ENCODE measurements around the gene RASGRP3. TPM values are rescaled to one million over a fixed set of nuclear protein-coding genes. Genes with fewer than 3 reads are reported as not detected.

RASGRP3 gene
- total and polyA plus RNA-seq, 2 of the 13 experiments (the other 11 are each of a cell fraction or from before 2014, with no cell fraction given), result 0.01 TPM; not detected in 1

DNA sequence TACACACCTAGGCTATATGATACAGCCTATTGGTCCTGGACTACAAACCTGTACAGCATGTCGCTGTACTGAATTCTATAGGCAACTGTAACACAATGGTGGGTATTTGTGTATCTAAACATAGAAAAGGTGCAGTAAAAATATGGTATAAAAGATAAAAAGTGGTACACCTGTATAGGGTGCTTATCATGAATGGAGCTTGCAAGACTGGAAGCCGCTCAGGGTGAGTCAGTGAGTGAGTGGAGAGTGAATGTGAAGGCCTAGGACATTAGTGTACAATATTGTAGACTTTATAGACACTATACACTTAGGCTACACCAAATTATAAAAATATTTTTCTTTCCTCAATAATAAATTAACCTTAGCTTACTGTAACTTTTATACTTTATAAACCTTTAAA lies 41.8 kb downstream of the RASGRP3 start:
- Histone ChIP-seq H3K36me3 (replicated peaks in 1 of 2; ENCODE audit: control insufficient read depth in 1 of 2, insufficient read depth in 2 of 2, low read length in 2 of 2) (no peaks in the 10 kb centered on the region), H3K4me1 (ENCODE audit: insufficient read depth, low read length) (no peaks in the 10 kb centered on the region), H3K79me2 (ENCODE audit: insufficient read depth, low read length) (no peaks in the 10 kb centered on the region), H3K27me3 (ENCODE audit: control insufficient read depth in 1 of 2, insufficient read depth in 2 of 2, low read length in 2 of 2) (no peaks in the 10 kb centered on the region; a peak in 1 of 5 replicates), H3K4me2 (ENCODE audit: low read depth, low read length) (no peak overlapping the region), H3K9me3 (ENCODE audit: low read length) (no peaks in the 10 kb centered on the region), H2AFZ (ENCODE audit: low read length) (no peak overlapping the region), H4K20me1 (ENCODE audit: insufficient read depth, low read length) (no peaks in the 10 kb centered on the region), H3K9ac (ENCODE audit: insufficient read depth, low read depth, low read length) (no peak overlapping the region), H3K27ac (ENCODE audit: extremely low read length, insufficient read depth, low read length) (no peak overlapping the region), H3K4me3 (replicated peaks in 1 of 3; ENCODE audit: insufficient read depth in 1 of 3, low read depth in 2 of 3, low read length in 3 of 3) (no peak overlapping the region)
- ChIA-PET CTCF (ENCODE audit: low intra/inter-chr PET ratio, low total read pairs) (no interaction called here), POLR2A (no interaction called here)
- TF ChIP-seq ZBTB38 (CRISPR knock-in tag; IDR thresholded peaks at IDR 0.05), result no peak
- TF ChIP-seq ZNF570 (CRISPR knock-in tag; IDR thresholded peaks at IDR 0.05; ENCODE audit: borderline replicate concordance), result no peak
- TF ChIP-seq, protein P1, sequence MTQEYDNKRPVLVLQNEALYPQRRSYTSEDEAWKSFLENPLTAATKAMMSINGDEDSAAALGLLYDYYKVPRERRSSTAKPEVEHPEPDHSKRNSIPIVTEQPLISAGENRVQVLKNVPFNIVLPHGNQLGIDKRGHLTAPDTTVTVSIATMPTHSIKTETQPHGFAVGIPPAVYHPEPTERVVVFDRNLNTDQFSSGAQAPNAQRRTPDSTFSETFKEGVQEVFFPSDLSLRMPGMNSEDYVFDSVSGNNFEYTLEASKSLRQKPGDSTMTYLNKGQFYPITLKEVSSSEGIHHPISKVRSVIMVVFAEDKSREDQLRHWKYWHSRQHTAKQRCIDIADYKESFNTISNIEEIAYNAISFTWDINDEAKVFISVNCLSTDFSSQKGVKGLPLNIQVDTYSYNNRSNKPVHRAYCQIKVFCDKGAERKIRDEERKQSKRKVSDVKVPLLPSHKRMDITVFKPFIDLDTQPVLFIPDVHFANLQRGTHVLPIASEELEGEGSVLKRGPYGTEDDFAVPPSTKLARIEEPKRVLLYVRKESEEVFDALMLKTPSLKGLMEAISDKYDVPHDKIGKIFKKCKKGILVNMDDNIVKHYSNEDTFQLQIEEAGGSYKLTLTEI (CRISPR knock-in tag; conservative IDR thresholded peaks at IDR 0.05), result no peak
- no peak for TF ChIP-seq ZNF782 (CRISPR knock-in tag; IDR thresholded peaks at IDR 0.05; ENCODE audit: borderline replicate concordance)
- TF ChIP-seq ZNF350 (CRISPR knock-in tag; IDR thresholded peaks at IDR 0.05; ENCODE audit: borderline replicate concordance, low read depth), result no peak
- no peak for TF ChIP-seq ZKSCAN8 (CRISPR knock-in tag; IDR thresholded peaks at IDR 0.05; ENCODE audit: borderline replicate concordance)
- ATAC-seq (no peak), FAIRE-seq (no peak), DNase-seq (ENCODE audit: low spot score) (no peak)
- WGBS (ENCODE audit: low lambda C conversion rate), result 17% methylated on average over 2 of the region's 2 CpGs
- BruUV-seq (replicated peaks), result no TSS peak
- in situ Hi-C loops (cut with HindIII; ENCODE audit: extremely low pct_ligation_motif_present, low pct_unique_long_range_greater_than_20kb) (no loop called here), intact Hi-C loops (cut with micrococcal nuclease; ENCODE audit: unreplicated experiment) (no loop called here)

DNA sequence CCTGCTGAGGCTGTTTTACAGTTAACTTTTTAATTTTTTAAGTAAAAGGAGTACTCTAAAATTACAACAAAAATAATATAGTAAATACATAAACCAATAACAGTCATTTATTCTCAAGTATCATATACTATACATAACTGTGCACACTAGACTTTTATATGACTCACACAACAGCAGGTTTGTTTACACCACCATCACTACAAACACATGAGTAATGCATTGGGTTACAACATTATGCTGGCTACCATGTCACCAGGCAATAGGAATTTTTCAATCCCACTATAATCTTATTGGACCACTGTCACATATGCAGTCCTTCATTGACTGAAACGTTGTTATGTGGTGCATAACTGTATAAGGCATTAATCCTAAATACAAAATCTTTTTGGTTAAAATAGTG lies 42.5 kb downstream of the RASGRP3 start:
- Histone ChIP-seq H3K36me3 (replicated peaks in 1 of 2; ENCODE audit: control insufficient read depth in 1 of 2, insufficient read depth in 2 of 2, low read length in 2 of 2) (no peaks in the 10 kb centered on the region), H2AFZ (ENCODE audit: low read length) (no peak overlapping the region), H3K4me1 (ENCODE audit: insufficient read depth, low read length) (no peaks in the 10 kb centered on the region), H3K4me3 (replicated peaks in 1 of 3; ENCODE audit: insufficient read depth in 1 of 3, low read depth in 2 of 3, low read length in 3 of 3) (no peak overlapping the region), H4K20me1 (ENCODE audit: insufficient read depth, low read length) (no peaks in the 10 kb centered on the region), H3K9me3 (ENCODE audit: low read length) (no peaks in the 10 kb centered on the region), H3K9ac (ENCODE audit: insufficient read depth, low read depth, low read length) (no peak overlapping the region), H3K79me2 (ENCODE audit: insufficient read depth, low read length) (no peaks in the 10 kb centered on the region), H3K27ac (ENCODE audit: extremely low read length, insufficient read depth, low read length) (no peak overlapping the region), H3K4me2 (ENCODE audit: low read depth, low read length) (no peak overlapping the region), H3K27me3 (ENCODE audit: control insufficient read depth in 1 of 2, insufficient read depth in 2 of 2, low read length in 2 of 2) (no peaks in the 10 kb centered on the region; a peak in 1 of 5 replicates)
- intact Hi-C loops (cut with micrococcal nuclease; ENCODE audit: unreplicated experiment) (no loop called here), in situ Hi-C loops (cut with HindIII; ENCODE audit: extremely low pct_ligation_motif_present, low pct_unique_long_range_greater_than_20kb) (no loop called here)
- FAIRE-seq, result no peak
- ChIA-PET CTCF (ENCODE audit: low intra/inter-chr PET ratio, low total read pairs) (no interaction called here), POLR2A (no interaction called here)
- ATAC-seq, result no peak
- no TSS peak for BruUV-seq (replicated peaks)
- no peak for DNase-seq (ENCODE audit: low spot score)
- WGBS (ENCODE audit: low lambda C conversion rate), result 13% methylated on average over 1 of the region's 1 CpG
- TF ChIP-seq TEAD2 (CRISPR knock-in tag; IDR thresholded peaks at IDR 0.05) (no peak), SOX6 (IDR thresholded peaks at IDR 0.05) (no peak), SOX6 (CRISPR knock-in tag; IDR thresholded peaks at IDR 0.05) (no peak), ZNF629 (CRISPR knock-in tag; conservative IDR thresholded peaks at IDR 0.05) (no peak), ZNF510 (CRISPR knock-in tag; IDR thresholded peaks at IDR 0.05; ENCODE audit: low read depth) (no peak), ZNF274 (CRISPR knock-in tag; IDR thresholded peaks at IDR 0.05) (no peak), ZNF282 (IDR thresholded peaks at IDR 0.05; ENCODE audit: partially characterized antibody) (no peak), SP1 (IDR thresholded peaks at IDR 0.05) (no peak), SP1 (CRISPR knock-in tag; IDR thresholded peaks at IDR 0.05) (no peak)
- TF ChIP-seq, protein P2, sequence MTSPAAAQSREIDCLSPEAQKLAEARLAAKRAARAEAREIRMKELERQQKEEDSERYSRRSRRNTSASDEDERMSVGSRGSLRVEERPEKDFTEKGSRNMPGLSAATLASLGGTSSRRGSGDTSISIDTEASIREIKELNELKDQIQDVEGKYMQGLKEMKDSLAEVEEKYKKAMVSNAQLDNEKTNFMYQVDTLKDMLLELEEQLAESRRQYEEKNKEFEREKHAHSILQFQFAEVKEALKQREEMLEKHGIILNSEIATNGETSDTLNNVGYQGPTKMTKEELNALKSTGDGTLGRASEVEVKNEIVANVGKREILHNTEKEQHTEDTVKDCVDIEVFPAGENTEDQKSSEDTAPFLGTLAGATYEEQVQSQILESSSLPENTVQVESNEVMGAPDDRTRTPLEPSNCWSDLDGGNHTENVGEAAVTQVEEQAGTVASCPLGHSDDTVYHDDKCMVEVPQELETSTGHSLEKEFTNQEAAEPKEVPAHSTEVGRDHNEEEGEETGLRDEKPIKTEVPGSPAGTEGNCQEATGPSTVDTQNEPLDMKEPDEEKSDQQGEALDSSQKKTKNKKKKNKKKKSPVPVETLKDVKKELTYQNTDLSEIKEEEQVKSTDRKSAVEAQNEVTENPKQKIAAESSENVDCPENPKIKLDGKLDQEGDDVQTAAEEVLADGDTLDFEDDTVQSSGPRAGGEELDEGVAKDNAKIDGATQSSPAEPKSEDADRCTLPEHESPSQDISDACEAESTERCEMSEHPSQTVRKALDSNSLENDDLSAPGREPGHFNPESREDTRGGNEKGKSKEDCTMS (CRISPR knock-in tag; conservative IDR thresholded peaks at IDR 0.05), result no peak
